GM19240 (cell line): Measurements from ENCODE around the gene ZCCHC24.

Experiments
- DNase-seq: peaks from one replicate; pipeline ENCODE4 v3.0.0; 2011; ENCODE audit warnings: low spot score; ENCODE audit not compliant: insufficient read length

ZCCHC24 gene

DNA sequence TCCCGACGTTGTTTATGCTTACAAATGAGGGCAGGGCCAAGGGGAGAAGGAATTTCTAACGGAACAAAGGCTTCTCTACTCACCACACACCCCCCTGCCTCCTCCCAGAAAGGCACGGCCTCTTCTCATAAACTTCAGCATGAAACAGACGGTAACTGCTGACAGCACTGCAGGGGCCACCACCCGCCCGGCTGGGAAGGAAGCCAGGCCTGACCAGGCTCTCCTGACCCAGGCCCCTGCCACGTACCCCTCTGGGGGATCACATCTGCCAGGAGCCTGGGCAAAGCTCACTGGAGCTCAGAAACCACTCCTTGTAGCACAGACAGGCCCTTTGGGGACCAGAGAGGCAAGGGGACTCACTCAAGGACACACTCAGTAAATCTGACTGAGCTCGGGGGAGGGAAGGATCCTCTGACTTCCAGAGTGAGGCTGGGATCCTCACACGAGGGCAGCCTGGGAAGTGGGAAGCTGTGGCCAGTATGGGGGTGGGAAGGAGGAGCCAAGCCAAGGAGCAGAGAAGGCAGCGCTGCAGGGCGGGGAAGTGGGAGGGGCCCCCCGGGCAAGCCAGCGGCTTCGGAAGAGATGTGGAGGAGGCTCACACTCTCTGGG, 46.1 kb downstream of the ZCCHC24 start:
- DNase-seq: no peak

DNA sequence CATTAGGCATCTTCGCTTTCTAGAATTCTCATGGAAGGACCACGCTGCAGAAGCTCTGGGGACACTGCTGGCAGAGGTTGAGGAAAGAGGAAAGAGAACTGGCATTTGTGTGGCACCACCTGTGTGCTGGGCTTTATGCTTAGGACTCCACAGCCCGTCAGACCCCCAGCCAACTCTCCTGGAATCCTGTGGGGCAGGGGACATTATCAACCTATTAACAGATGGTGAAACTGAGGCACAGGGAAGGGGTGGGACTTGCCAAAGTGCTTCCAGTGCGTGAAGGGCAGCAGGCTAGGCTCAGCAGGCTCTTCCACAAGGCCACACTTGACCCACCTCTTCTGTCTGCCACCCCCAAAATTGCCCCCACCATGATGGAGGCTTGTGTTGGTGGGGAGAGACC, 46.8 kb downstream of the ZCCHC24 start:
- DNase-seq: no peak

DNA sequence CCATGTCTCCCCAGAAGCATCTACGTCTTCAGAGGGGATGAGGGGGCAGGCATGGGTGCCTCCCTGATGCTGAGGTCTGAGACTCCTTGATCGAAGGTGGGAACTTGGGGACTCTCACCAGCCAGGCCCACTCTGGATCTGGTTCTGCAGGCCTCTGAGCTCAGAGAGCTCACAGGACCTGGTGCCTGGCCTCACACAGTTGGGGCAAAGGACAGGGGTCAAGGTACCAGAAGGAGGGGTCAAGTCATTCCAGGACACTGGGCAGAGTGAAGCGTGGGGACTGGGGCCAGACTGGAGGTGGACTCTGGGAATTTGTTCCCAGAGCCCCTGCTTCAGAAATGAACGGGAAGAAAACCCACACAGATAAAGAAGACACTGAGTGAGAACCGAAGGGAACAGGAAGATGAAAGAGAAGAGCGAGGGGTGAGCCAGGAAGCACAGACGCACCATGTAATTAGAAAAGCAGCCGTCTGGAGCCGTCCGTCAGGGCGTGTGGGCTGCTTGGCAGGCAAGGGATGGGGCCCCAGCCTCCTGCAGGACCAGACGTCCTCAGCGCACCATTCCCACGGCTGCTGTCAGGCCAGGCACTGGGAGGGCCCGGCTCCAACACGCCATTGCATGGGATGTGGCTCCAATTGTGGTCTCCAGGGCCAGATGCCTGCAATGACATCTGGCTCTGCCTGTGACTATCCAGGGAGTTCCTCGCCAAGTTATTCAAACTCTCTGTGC, 47.7 kb downstream of the ZCCHC24 start:
- DNase-seq: no peak

DNA sequence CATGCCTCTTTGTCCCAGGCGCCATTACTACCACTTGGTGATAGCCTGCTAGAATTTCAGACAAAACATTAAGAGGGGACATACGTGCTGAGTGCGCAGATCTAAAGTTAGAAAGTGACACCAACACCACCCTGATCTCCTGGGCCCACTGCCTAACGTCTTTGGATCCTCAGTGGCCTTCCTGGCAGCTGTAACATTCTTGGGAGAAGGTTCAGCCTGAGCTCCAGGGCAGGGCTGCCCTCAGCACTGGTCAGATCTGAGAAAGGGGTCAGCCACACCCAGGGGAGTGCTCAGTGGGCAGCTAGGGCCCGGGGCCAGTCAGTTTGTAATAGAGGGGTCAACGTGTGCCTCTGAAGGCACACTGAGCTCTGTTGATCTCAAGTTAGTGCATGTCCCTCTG, 48.4 kb downstream of the ZCCHC24 start:
- no peak for DNase-seq

DNA sequence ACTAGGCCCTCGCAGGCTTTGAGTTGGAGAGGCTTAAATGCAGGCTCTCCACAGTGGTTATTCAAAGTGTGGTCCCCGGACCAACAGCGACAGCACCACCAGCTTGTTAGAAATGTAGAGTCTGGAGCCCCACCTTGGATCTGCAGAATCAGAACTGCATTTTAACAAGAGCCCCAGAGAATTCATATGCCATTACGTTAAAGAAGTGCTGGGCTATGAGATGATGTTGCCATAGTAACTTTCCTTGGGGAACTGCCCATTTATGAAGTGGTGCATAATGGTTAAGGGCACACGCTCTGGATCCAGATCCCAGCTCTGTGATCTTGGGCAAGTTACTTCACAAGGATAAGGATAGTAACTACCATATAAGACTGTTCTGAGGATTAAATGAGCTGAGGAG, 48.9 kb downstream of the ZCCHC24 start:
- no peak for DNase-seq

DNA sequence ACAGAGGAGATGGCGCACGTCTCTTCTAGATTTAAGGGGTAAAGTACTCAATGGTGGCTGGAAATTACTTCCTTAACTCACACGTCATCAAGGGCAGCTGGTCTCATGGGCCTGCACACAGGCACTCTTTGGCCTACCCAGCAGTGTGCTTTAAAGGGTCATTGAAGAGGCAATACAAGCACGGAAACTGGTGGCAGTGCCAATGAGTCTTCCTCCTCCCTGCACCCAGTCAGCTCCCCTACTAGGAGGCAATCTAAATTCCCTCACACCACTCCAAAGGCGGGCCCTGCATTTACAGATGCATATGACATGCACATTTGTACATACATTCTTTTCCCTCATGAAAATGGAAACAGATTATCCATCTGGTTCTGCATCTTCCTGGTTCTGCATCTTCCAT, 50.8 kb downstream of the ZCCHC24 start:
- no peak for DNase-seq

DNA sequence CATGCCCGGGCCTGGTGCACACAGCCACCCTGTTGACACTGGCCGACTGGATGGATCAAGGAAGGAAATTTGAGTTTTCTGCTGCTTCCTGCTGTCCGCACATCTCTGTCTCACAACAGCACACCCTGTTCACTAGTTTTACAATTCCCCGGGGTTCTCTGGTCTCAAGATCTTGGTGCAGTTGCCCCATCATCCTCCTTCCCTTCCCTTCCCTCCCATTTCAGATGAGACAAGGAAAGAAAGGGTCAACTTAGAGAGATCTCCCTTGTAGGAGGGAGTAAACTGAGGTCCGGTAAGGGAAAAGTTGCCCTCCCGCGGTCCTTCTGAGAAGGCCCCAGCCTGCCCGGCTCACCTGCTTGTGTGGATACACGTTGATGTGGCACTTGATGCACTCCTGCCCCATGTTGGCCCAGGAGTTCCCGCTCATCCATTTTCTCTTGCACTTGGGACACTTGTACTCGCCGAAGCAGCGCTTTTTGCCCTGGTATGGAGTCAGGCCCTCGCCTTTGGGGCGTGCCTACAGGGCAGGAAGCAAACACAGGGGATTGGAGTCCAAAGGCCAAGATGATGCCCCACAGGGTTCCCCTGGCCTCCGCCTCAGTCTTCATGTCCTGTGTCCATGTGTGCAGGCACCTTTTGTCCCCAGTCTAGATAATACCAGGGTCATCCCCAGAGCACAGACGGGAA, 51.4 kb downstream of the ZCCHC24 start:
- no peak for DNase-seq

DNA sequence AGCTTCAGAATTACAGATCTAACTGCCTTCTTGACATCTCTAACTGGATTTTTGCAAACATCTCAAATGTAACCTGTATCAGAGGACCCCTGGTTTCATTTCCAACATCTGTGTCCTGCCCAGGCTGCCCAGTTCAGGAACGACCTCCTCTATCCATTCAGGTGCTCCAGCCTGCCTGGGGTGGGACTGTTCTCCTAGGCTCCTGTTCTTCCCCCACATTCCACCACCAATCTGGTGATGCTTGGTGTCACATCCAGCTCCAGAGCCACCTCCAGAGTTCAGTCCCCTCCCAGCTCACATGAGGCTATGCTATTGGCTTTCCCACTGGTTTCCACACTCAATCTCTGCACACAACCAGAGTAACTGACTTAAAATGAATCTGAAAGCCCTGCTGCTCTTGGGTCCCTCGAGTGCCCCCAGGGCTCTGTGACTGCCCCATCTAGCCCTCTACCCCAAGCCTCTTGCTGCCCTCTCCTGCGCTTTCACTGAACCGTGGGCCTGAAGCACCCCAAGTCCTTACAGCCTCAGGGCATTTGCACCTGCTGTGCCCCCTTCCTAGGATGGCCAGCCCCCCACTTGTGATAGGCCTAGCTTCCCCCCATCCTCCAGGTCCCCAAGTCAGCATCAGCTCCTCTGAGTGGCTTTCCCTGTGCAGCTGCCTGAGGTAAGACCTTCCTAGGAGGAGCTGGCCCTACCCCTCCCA, 52.1 kb downstream of the ZCCHC24 start:
- no peak for DNase-seq

DNA sequence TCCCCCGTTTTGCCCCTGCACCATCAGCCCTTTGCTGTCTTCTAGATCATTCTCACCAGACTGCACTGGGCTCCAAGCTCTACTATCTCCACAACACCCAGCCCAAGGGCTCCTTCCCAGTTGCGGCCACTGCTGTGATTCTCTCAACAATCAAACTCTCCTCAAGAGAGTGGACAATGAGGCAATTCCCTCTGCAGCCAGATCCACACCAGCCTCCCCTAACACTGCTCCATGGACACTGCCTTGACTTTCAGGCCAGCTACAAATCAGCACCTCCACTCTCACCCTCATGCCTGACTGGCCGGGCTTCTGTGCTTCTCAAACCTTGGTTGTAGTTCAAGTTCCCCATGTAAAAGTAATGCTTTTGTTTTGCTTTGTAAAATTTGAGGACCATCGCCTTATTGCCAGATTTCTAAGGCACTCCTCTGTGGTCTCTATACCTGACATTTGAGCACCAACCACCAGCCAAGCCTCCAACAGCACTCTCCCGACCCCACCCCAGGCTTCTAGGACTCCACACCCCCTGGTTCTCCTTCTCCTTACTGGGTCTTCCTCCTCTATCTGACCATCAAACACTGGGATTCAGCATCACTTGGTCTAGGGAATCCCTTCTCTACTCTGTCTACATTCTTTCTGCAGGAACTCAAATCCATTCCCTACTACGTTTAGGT, 52.8 kb downstream of the ZCCHC24 start:
- DNase-seq: no peak

DNA sequence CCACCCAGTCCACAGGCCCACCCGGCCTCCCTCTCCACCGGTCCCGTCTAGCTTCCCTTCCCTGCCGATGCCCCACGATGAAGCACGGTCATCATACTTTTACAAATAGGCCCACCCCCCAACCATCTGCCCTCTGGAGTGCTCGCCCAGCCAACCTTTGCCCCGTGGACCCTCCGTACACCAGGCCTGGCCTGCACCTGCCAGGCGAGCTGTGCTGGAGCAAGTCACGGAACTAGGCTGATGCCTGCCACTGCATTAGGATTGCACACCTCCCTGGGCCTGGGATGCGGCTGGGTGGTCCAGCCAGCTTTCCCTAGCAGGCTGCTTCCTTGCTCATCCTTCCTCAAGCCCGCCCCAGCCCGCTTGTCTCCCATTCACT, 53.4 kb downstream of the ZCCHC24 start:
- DNase-seq: no peak

DNA sequence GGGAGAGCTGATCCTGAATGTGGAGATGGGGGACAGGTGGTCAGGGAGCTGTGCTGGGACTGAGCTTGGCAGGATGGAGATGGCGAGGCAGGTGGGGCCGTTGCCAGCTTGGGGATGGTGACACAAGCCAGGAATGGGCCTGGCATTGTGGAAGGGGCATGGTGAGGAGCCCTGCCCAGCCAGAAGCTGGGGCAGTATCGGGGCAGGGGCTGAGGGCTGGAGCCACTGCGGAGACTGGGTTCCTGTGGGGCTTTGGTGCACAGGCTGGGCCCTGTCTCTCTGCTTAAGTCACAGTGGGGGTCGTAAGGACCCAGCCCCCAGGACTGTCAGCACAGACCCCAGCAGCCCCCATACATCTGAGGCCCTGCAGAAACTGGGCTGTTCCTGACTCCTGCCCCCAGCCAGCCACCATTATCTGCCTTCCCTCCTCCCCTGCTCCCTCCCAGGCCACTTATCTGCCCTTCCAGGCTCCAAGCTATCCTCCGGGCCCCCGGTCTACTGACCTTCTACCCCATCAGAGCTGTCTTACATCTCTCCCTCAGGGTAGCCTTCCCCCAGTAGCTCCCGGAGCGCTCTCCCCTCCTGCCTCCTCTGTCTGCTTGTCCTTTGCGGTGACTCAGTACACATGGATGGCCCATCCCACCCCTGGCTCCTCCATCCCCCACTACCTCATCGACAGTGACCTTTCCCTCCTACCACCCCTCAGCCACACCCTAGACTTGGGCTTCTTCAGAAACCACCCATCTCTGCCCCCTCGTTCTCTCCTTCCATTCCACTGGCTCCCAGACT, 54.0 kb downstream of the ZCCHC24 start:
- DNase-seq: no peak

DNA sequence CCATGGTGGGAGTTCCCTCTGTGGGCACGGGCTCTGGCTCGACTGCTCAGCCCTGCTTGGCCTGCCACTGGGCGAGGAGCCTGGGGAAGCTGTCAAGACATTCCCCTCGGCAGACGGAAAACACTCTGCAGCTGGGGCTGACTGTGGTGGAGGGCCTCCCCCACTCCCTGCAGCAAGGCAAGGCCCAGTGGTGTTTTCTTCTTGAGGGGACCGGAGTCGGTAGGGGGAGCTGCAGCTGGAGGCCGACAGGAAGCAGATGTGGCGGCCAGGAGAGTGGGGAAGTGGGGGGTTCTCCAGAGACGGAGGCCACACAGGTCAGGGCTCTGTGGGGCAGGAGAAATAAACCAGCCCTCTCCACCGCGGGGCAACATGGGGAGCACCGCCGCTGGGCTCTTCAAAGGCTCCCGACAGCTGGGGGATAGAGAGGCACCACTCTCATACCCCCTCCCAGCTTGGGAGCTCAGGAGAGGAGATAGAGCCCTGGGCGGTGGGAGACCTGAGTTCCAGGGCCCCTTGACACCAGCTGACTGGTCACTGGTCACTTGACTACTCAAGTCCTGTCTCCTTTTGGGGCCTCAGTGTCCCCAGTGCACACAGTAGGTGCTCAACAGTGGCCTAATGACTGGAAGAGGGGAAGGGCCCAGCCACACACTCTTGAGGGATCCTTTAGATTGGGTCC, 54.7 kb downstream of the ZCCHC24 start:
- no peak for DNase-seq

DNA sequence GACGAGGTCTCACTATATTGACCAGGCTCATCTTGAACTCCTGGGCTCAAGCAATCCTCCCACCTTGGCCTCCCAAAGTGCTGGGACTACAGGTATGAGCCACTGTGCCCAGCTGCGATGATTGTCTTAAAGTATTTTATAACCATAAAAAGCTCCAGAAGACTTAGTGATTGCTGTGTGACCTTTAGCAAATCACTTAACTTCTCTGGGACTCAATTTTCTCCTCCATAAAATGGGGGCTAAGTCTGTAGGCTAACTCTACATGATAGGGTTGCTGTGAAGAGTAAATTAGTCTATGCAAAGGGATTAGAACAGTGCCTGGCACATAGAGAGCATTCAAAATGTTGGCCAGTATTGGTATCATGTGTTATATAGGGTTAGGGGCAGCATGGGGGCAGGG, 55.4 kb downstream of the ZCCHC24 start:
- DNase-seq: no peak

DNA sequence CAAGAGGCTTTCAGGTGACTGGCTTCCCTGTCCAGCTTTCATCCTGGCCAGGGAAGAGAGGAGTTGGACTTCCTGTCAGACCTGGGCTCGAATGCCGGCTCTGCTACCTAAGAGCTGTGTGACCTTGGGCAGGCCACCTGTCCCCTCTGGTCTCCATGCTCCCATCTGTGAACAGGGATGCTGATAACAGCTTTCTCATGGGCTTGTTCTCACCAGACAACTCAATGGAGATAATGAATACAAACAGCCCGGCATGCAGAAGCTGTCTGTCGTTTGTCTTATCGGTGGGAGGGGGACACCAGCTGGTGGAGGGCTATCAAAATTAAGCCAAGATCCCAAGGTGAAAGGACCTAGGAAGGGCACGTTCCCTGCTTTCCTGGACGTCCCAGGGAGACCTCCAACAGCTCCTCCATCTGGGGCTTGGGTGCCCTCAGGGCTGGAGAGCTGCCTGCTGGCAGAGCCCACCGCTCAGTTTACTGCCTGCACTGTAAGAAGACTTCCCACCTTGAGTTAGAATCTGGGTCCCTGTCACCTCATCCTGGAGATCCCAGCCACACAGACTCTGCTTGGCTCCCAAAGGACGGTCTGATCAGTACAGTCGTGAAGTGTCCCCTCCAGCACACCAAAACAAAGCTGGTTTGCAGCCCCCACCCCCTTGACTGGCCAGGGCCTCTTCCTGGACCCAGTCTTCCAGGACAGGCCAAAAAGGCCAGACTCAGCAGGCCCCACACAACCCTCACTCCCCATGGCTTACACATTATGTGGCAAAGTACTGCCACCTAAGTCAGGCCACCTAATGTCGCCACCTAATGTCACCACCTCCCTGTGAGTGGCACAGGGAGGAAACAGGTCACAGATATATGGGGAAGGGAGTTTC, 57.2 kb downstream of the ZCCHC24 start:
- DNase-seq: no peak

DNA sequence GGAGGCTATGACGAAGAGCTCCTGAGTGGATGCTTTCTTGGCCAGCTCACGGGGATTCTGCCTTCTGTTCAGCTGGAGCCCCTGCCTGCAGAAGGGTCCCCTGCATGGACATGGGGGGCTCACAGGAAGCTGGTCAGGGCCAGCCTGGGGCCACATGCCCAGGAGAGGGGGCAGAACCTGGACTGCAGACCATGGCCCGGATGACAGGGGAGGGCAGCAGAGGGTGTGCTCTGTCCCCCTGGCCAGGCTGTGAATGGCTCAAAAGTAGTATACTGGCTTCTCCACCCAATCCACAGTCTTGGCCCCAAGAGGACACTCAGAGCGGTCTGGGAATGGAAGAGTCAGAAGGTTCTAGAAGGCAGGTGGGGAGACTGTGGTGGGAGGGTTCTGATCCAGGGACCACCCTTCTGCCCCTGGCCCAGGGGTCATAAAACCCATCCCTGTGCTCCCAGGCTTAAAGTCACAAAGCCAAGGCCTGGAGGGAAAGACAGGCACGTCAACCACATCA, 57.9 kb downstream of the ZCCHC24 start:
- DNase-seq: no peak

DNA sequence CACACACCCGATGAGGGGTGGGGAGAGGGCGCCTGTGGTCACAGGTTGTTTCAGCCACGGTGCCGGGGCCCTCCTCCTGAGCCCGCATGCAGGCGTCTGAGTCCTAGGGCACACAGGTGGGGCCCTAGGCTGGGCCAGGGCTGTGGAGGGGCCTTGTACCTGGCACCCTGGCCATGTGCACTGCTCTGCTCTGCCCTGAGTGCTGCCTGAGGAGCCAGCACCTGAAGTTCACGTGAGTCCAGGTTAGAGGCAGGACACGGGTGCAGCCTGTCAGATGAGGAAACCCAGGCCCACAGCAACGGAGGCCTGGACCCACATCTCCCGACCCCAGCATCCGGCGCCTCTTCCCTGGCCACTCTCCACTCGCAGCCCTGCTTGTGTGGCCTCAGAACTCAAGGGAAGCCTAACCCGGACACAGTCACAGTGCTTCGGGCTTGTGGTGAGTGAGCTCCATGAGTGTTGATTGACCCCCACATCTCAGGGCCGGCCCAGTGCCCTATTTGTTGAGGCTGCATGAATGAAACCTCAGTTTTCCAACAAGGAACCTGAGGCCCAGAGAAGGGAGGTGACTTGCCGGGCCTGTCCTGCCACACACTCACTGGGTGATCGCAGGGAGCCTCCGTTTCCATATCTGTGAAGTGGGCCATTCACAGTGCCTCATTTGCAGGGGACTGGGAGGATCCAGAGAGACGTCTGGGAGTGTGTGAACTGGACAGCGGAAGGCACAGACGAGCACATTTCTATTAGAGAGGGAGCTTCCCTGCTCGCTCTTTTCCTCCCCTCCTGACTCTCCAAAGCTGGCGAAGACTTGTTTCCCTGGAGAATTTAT, 58.6 kb downstream of the ZCCHC24 start:
- no peak for DNase-seq

DNA sequence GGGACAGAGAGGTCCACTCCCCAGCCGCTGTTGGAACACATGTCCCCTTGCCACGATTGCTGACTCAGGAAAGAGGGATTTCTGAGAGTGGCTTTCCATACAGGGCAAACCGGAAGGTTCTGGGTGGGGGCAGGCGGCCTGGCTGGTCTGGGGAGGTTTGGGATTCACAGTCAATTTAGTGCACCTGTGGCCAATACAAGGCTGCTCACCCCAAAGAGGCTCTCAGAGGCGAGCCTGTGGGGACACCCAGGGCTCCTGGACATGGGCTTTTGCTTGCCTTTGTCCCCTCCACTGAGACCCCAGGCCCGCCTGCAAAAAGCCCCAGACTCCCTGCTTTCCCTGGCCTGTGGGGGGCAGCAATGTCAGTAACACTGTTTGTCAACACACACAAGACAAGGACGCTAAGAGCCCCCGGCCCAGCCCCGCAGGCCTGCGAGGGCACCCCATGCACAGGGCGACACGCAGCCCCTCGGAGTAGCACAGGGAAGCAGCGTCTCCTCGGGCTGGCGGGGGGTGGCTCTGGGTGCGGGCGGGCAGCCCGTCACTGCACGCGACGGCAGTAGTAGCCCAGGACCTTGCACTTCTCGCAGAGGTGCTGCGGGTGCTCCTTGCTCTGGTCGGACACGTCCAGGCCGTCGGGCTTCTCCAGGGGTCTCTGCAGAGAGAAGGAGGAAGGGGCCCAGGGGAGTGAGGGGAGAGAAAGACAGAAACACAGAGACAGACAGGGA, 59.5 kb downstream of the ZCCHC24 start:
- no peak for DNase-seq

DNA sequence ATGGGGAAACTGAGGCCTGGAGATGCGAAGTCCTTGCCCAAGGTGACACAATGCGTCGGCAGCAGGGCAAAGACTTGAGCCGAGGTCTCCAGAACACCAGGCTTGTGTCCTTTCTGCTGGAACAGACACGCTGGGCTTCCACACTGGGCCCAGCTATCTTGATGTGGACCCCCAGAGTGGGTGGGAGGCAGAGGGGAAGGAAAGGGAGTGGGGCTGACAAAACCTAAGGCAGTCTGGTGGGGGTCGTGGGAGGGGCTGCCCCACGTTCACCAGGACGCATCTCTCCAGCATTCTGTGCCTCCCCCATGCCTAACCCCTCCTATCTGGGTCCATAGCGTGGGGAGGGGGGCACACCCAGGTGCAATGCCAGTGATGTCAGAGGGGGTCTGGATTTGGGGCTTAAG, 60.0 kb downstream of the ZCCHC24 start:
- DNase-seq: no peak
